HEK293T (cell line): ENCODE measurements around the gene TRERF1.

ENCODE experiments used
- CTCF ChIA-PET: fragments of 350-600 bp; formaldehyde crosslinking; extraction: SDS; loops from one replicate; lab custom pipeline; 2021; ENCODE audit warnings: antibody characterized with exemption, inconsistent platforms; lab: Yijun Ruan, JAX
- POLR2A ChIA-PET: fragments of 350-600 bp; formaldehyde crosslinking; extraction: SDS; loops from one replicate; lab custom pipeline; 2020; ENCODE audit warnings: antibody characterized with exemption, inconsistent platforms; lab: Yijun Ruan, JAX
- DNase-seq: peaks from one replicate; pipeline ENCODE4 v3.0.0; 2012; ENCODE audit warnings: mixed read lengths; ENCODE audit errors: extremely low spot score
- ARNT ChIP-seq: fragments of 450-650 bp; IDR thresholded peaks from 2 replicates; pipeline ENCODE4 v1.6.1; 2017; ENCODE audit warnings: mild to moderate bottlenecking
- BHLHE40 ChIP-seq: fragments of 450-650 bp; IDR thresholded peaks from 2 replicates; pipeline ENCODE4 v1.6.1; 2016; ENCODE audit warnings: mild to moderate bottlenecking, moderate library complexity, borderline replicate concordance
- CTBP1 ChIP-seq: fragments of 450-650 bp; IDR thresholded peaks from 2 replicates; pipeline ENCODE4 v1.6.1; 2016; ENCODE audit warnings: borderline replicate concordance
- ELF4 ChIP-seq: fragments of 450-650 bp; IDR thresholded peaks from 2 replicates; pipeline ENCODE4 v1.6.1; 2017; ENCODE audit warnings: antibody characterized with exemption
- FOXA1 ChIP-seq: fragments of 450-650 bp; IDR thresholded peaks from 2 replicates; pipeline ENCODE4 v1.6.1; 2016; ENCODE audit warnings: mild to moderate bottlenecking
- FOXK2 ChIP-seq: fragments of 450-650 bp; IDR thresholded peaks from 2 replicates; pipeline ENCODE4 v1.6.1; 2016; ENCODE audit warnings: mild to moderate bottlenecking
- FOXM1 ChIP-seq: fragments of 450-650 bp; IDR thresholded peaks from 2 replicates; pipeline ENCODE4 v1.6.1; 2017; ENCODE audit warnings: mild to moderate bottlenecking, borderline replicate concordance
- HDGF ChIP-seq: fragments of 450-650 bp; IDR thresholded peaks from 2 replicates; pipeline ENCODE4 v1.6.1; 2017; ENCODE audit warnings: antibody characterized with exemption, borderline replicate concordance
- L3MBTL2 ChIP-seq: fragments of 450-650 bp; conservative IDR thresholded peaks from 2 replicates; pipeline ENCODE4 v1.6.1; 2016; ENCODE audit warnings: mild to moderate bottlenecking
- LEF1 ChIP-seq: fragments of 450-650 bp; IDR thresholded peaks from 2 replicates; pipeline ENCODE4 v1.6.1; 2017; ENCODE audit warnings: mild to moderate bottlenecking, borderline replicate concordance
- NFRKB ChIP-seq: fragments of 450-650 bp; IDR thresholded peaks from 2 replicates; pipeline ENCODE4 v1.6.1; 2016; ENCODE audit warnings: mild to moderate bottlenecking, moderate library complexity
- PKNOX1 ChIP-seq: fragments of 450-650 bp; IDR thresholded peaks from 2 replicates; pipeline ENCODE4 v1.6.1; 2016
- SP1 ChIP-seq: fragments of 450-650 bp; IDR thresholded peaks from 2 replicates; pipeline ENCODE4 v1.6.1; 2017
- SUZ12 ChIP-seq: fragments of 450-650 bp; IDR thresholded peaks from 2 replicates; pipeline ENCODE4 v1.6.1; 2016; ENCODE audit warnings: mild to moderate bottlenecking
- TARDBP ChIP-seq: fragments of 450-650 bp; IDR thresholded peaks from 2 replicates; pipeline ENCODE4 v1.6.1; 2016
- ZNF384 ChIP-seq: fragments of 450-650 bp; IDR thresholded peaks from 2 replicates; pipeline ENCODE4 v1.6.1; 2016

Gene TRERF1

GRCh38 chr6:42251500-42251899 is 200.2 kb downstream of the TRERF1 start:
- POLR2A ChIA-PET = no interaction called here
- TF ChIP-seq LEF1 (no peak), FOXA1 (no peak), TARDBP (no peak), L3MBTL2 (no peak), SP1 (no peak), SUZ12 (no peak), FOXK2 (no peak), ARNT (no peak), NFRKB (no peak), ELF4 (no peak), CTBP1 (no peak), FOXM1 (no peak), HDGF (no peak), PKNOX1 (no peak), ZNF384 (no peak), BHLHE40 (no peak)
- CTCF ChIA-PET = no interaction called here
- no peak for DNase-seq

GRCh38 chr6:42250274-42250931 is 201.3 kb downstream of the TRERF1 start:
- TF ChIP-seq L3MBTL2 (no peak), NFRKB (no peak), FOXM1 (no peak), SUZ12 (no peak), SP1 (no peak), ARNT (no peak)
- CTCF ChIA-PET = no interaction called here
- POLR2A ChIA-PET = no interaction called here
- no peak for DNase-seq

- no peak for DNase-seq
- TF ChIP-seq CTBP1 = no peak
- no peak for TF ChIP-seq TARDBP
- no peak for TF ChIP-seq SUZ12
- CTCF ChIA-PET = no interaction called here
- POLR2A ChIA-PET = no interaction called here
Measured at GRCh38 chr6:42249279-42249678, 202.4 kb downstream of the TRERF1 start.

- ChIA-PET CTCF (interaction anchor here (0.7 kb wide), 1 partner anchor 8 kb away, joined by 3 read pairs; no protein-coding TSS in a partner anchor), POLR2A (no interaction called here)
- no peak for TF ChIP-seq LEF1
- no peak for TF ChIP-seq ZNF384
- no peak for TF ChIP-seq ELF4
- no peak for TF ChIP-seq L3MBTL2
- TF ChIP-seq FOXM1 = no peak
- no peak for TF ChIP-seq NFRKB
- no peak for TF ChIP-seq FOXA1
- no peak for TF ChIP-seq BHLHE40
- TF ChIP-seq FOXK2 = no peak
- no peak for TF ChIP-seq CTBP1
- TF ChIP-seq HDGF = no peak
- no peak for DNase-seq
Measured at GRCh38 chr6:42243046-42243445, 208.7 kb downstream of the TRERF1 start.

- TF ChIP-seq FOXA1 (no peak), LEF1 (no peak), FOXK2 (no peak), BHLHE40 (no peak), HDGF (no peak), NFRKB (no peak), SUZ12 (no peak), ELF4 (no peak), L3MBTL2 (no peak), SP1 (no peak), PKNOX1 (no peak), ZNF384 (no peak), FOXM1 (no peak)
- DNase-seq = no peak
- POLR2A ChIA-PET = no interaction called here
- CTCF ChIA-PET = no interaction called here
Measured at GRCh38 chr6:42241915-42242314, 209.8 kb downstream of the TRERF1 start.

GRCh38 chr6:42239736-42240375 is 211.9 kb downstream of the TRERF1 start:
- POLR2A ChIA-PET = interaction anchor here (1.0 kb wide), 1 partner anchor 13 kb away, joined by 3 read pairs; no protein-coding TSS in a partner anchor
- DNase-seq = no peak

More at GRCh38 chr6:42239736-42240375, 211.9 kb downstream of the TRERF1 start:
- CTCF ChIA-PET = interaction anchor here (1.1 kb wide), 1 partner anchor 10 kb away, joined by 6 read pairs; no protein-coding TSS in a partner anchor
- TF ChIP-seq ARNT (no peak), L3MBTL2 (no peak), HDGF (no peak), FOXA1 (no peak), CTBP1 (no peak), BHLHE40 (no peak), SP1 (no peak), FOXK2 (no peak), ELF4 (no peak), FOXM1 (no peak)
